ENCODE measurements around the gene PAFAH2.

The PAFAH2 gene

GRCh38 chr1:26037904-26038303 is 40.0 kb upstream of the PAFAH2 start:
- no peak overlapping the region for H3K27ac Mint-ChIP-seq
- H3K27me3 Mint-ChIP-seq (ENCODE audit: low read depth) = peaks cover 49% of the 10 kb centered on the region
- H3K4me1 Mint-ChIP-seq = no peaks in the 10 kb centered on the region
- H3K9me3 Mint-ChIP-seq = no peaks in the 10 kb centered on the region
- H3K4me3 Mint-ChIP-seq = peak overlapping the region in 1 of 3 experiments; percentile 58
- H3K36me3 Mint-ChIP-seq (ENCODE audit: low read depth) = no peaks in the 10 kb centered on the region
- TF ChIP-seq CTCF (IDR thresholded peaks at IDR 0.05; ENCODE audit: unreplicated experiment in 3 of 3) = no peak

- H3K27me3 Mint-ChIP-seq (ENCODE audit: low read depth) = peaks cover 48% of the 10 kb centered on the region
- no peaks in the 10 kb centered on the region for H3K36me3 Mint-ChIP-seq (ENCODE audit: low read depth)
- H3K9me3 Mint-ChIP-seq = no peaks in the 10 kb centered on the region
These were observed 39.0 kb upstream of the PAFAH2 start for GRCh38 chr1:26036756-26037281.

GRCh38 chr1:26035959-26036755 is 38.3 kb upstream of the PAFAH2 start:
- Mint-ChIP-seq H3K36me3 (ENCODE audit: low read depth) (no peaks in the 10 kb centered on the region), H3K27me3 (ENCODE audit: low read depth) (peaks cover 42% of the 10 kb centered on the region), H3K4me3 (peak overlapping the region; percentile 90 to 96 (median 95)), H3K4me1 (no peaks in the 10 kb centered on the region), H3K9me3 (no peaks in the 10 kb centered on the region), H3K27ac (peak overlapping the region in 1 of 3 experiments; percentile 77)
- TF ChIP-seq CTCF (IDR thresholded peaks at IDR 0.05; ENCODE audit: unreplicated experiment in 3 of 3) = peak; percentile 98 to 100 (median 99)

More at GRCh38 chr1:26036756-26037281, 39.0 kb upstream of the PAFAH2 start:
- TF ChIP-seq CTCF (IDR thresholded peaks at IDR 0.05; ENCODE audit: unreplicated experiment in 3 of 3) = no peak
- Mint-ChIP-seq H3K27ac (no peak overlapping the region), H3K4me1 (no peaks in the 10 kb centered on the region), H3K4me3 (peak overlapping the region; percentile 90 to 96 (median 95))

- peak overlapping the region; percentile 90 to 96 (median 95) for H3K4me3 Mint-ChIP-seq
- TF ChIP-seq CTCF (IDR thresholded peaks at IDR 0.05; ENCODE audit: unreplicated experiment in 3 of 3) = no peak
- H3K36me3 Mint-ChIP-seq (ENCODE audit: low read depth) = no peaks in the 10 kb centered on the region
- peaks cover 39% of the 10 kb centered on the region for H3K27me3 Mint-ChIP-seq (ENCODE audit: low read depth)
- no peaks in the 10 kb centered on the region for H3K9me3 Mint-ChIP-seq
- H3K27ac Mint-ChIP-seq = peak overlapping the region in 1 of 3 experiments; percentile 77
- H3K4me1 Mint-ChIP-seq = no peaks in the 10 kb centered on the region
These were observed 37.5 kb upstream of the PAFAH2 start for GRCh38 chr1:26035203-26035958.

GRCh38 chr1:26034504-26035202 is 36.8 kb upstream of the PAFAH2 start:
- H3K36me3 Mint-ChIP-seq (ENCODE audit: low read depth) = no peaks in the 10 kb centered on the region
- no peak for TF ChIP-seq CTCF (IDR thresholded peaks at IDR 0.05; ENCODE audit: unreplicated experiment in 3 of 3)

More at GRCh38 chr1:26034504-26035202, 36.8 kb upstream of the PAFAH2 start:
- H3K9me3 Mint-ChIP-seq = no peaks in the 10 kb centered on the region
- H3K4me1 Mint-ChIP-seq = no peaks in the 10 kb centered on the region
- no peak overlapping the region for H3K27ac Mint-ChIP-seq
- peak overlapping the region; percentile 90 to 96 (median 95) for H3K4me3 Mint-ChIP-seq
- peaks cover 39% of the 10 kb centered on the region for H3K27me3 Mint-ChIP-seq (ENCODE audit: low read depth)

All from nephron (organoid).